ENCODE results near the gene PPP4R2. TPM values are rescaled to one million over a fixed set of nuclear protein-coding genes. Genes with fewer than 3 reads are reported as not detected.
"Not testable (repeated sequence)": the region's sequence is repeated elsewhere in the genome, so short reads cannot be mapped to it uniquely, and the experiment has no call there.

Gene PPP4R2
- total RNA-seq, 1 experiment from 2014 or later: 48.0 TPM

DNA sequence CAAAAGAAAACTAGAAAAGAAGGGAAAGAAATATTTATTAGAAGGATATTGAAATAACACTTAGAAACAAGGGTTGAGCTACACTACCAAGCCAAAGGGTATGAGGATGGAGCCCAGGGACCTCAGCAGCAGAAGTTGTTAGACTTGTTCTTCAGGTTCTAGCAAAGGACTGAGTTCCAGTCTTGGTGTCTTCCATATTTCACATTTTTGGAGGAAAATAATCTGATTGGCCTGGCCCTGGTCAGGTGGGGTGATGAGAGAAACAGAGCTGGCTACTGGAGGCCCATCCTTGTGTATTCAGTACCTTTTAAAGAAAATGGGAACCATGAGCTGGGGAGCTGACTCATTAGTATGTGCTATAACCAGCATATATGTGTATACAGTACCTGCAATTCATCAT is 28.2 kb downstream of the PPP4R2 start:
- DNase-seq (ENCODE audit: low read depth): no peak

DNA sequence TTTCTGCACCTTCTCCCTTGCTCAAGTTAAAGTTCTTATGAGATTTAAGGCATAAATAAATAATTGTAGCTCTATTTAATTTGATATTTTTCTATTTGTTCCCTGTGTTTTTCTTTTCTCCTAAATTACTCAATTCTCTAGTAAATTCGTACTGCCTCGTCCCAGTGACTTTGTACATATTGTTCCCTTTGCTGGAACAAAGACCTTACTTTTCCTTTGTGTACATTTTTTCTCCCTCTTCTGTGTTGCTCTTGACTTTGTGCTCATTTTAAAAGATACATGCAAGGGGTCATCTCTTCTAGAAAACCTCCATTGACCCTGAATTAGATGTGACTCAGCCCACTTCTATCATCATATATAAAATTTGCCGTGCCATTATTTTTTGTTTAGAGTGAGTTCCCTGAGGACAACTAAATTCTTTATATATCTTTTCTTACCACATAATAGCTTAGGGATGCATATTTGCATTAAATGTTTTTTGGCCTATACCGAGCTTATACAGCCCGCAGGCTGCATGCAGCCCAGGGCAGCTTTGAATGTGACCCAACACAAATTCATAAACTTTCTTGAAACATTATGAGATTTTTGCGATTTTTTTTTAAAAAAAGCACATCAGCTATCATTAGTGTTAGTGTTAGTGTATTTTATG is 29.6 kb downstream of the PPP4R2 start:
- no peak for DNase-seq (ENCODE audit: low read depth)

DNA sequence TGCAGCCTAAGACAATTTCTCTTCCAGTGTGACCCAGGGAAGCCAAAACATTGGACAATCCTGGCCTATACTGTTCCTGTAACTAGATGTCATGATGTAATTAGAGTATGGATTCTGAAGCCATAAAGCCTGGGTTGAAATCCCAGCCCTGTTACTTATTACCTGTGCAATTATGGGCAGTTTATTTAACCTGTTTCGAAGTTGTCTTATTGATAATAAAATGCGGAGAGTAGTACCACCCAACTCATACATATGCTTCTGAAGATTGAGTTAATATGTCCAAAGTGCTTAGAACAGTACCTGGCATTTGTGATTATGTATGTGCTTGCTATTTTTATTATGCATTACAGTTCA is 30.1 kb downstream of the PPP4R2 start:
- DNase-seq (ENCODE audit: low read depth): no peak

DNA sequence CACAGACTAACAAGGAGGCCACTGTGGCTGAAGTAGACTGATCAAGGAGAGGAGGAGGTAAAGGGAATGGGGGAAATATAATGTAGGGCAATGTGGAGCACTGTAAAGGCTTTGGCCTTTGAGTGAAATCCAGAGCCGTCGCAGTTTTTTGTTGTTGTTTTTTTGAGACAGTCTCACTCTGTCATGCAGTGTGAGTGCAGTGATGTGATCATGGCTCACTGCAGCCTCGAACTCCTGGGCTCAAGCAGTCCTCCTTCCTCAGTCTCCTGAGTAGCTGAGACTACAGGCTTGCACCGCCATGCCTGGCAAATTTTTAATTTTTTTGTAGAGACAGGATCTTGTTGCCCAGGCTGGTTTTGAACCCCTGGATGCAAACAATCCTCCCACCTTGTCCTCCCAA is 32.2 kb downstream of the PPP4R2 start:
- DNase-seq (ENCODE audit: low read depth): no peak

DNA sequence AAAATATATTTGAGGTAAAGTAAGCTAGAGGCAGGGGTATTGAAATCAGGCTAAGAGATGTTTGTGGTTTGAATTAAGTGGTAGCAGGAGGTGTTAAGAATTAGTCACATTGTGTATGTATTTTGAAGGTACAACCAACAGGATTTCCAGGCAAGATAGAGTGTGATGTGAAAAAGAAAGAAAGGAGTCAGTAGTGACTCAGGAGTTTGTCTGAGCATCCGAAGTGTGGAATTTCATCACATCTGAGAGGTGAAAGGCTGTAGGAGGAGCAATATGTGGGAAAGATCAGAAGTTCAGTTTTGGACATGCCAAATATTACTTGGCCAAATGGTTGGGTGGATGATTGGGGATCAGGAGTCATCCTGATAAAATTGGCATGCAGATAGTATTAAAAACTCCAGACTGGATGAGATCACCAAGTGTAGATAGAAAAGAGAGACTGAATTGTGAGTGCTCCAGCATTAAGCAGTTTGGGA is 32.7 kb downstream of the PPP4R2 start:
- DNase-seq (ENCODE audit: low read depth): peak; percentile 76

DNA sequence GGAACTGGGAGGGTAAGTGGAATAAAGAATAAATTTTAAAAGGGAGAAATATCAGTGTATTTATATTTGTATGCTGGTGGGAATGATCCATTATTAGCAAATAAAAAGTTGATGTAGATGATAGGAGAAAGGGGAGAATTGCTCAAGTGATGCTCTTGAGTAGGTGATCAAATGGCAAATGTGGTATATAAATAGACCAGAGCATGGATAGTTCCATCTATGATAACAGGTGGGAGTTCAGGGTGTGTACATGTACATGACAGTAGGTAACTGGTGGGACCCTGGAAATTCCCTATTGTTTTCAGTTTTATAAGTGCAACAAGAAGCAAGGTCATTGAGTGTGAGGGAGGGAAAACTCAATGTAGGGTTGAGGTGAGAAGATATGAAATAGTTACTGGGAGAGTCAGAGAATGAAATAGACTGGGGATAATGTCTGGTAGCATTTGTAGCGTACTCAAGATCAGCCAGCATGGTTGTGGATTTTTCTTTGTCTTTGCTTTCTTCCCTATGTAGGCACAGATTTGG is 33.5 kb downstream of the PPP4R2 start:
- DNase-seq (ENCODE audit: low read depth): no peak

DNA sequence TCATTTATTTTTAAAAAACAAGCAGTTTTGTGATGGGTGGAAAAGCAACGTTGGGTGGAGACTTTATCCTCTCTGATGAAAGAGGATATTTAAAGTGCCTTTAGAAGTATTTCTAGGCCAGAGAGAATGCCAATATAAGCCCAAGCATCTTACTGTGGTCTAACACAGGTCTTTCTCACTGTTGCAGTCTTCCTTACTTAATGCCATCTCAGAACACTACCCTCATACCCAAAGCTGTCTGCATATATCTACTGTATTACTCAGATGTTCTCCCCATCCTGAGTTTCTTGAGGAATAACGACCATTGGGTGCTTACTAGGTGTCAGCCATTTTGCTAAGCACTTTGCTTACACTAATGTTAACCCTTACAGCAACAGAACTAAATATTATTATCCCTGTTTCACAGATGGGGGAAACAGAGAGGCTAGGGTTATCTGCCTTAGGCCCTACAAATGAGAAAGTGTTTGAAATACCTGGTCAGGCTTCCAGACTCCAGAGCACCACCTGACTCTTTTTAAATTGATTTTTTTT is 35.0 kb downstream of the PPP4R2 start:
- no peak for DNase-seq (ENCODE audit: low read depth)

DNA sequence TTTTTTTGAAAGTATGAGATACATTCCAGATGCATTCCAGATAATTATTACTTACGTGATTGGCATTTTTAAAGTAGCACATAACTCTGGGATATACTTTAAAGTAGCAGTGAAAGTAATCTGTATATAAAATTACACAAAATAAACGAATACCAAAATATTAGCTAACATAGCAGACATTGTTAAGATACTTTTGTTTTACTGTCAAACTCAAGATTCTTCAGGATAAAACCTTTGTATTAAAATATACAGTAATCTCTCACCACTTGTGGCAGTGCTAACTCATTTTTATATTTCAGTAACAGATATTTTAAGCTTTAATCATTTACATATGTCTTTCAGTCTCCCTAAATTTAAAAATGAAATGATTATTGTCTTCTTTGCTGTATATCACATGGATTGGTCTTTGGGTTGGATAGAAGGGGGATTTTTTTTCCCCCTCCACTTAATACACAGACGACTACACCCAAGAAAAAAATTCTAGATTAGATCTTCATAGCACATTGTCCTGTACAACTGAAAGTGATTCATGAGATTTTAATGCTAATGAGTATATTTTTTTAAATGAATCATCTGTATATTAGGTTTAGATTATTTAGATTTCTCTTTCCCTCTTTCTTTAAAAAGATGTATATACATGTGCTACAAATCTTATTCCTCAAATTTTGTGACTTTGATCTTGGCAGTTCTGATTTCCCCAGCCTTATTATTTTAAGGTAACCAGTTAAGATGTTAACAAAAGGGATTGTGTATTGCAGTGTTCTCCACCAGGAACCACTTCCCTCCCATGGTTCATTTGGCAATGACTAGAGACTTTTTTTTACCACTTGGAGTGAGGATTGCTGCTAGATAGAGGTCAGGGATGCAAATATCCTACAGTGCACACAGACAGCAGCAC is 40.3 kb downstream of the PPP4R2 start:
- DNase-seq (ENCODE audit: low read depth): peak; percentile 7

DNA sequence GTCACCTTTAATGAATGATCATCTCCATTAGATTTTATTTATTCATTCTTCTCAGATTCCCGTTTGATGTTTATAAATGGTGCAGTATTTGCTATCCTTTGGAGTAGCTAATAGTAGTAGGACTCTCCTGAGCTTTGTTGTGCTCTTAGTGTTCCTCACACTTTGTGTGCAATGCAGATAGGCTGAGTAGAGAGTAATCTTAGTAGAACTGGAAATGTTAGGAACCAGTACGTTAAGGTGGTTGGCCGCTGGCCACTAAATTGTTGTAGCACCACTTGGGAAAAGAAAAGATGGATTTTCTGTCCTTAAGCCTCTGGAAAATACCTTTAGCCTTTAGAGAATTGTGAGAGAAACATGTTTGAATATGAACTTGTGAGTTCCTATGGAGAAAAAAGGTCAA is 44.9 kb downstream of the PPP4R2 start:
- DNase-seq (ENCODE audit: low read depth): no peak

DNA sequence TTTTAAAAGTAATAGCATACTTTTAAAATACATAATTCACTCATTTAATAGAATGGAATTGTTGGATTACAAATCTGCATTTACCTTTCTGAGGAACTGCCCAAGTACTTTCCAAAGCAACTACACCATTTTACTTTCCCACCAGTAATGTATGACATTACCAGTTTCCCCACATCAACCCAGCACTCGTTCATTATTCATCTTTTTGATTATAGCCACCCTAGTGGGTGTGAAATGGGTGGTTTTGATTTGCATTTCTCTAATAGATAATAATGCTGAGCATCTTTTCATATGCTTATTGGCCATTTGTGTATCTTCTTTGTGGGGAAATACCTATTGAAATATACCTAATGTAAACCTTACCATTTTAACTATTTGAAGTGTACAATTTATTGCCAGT is 46.8 kb downstream of the PPP4R2 start:
- DNase-seq (ENCODE audit: low read depth): no peak

DNA sequence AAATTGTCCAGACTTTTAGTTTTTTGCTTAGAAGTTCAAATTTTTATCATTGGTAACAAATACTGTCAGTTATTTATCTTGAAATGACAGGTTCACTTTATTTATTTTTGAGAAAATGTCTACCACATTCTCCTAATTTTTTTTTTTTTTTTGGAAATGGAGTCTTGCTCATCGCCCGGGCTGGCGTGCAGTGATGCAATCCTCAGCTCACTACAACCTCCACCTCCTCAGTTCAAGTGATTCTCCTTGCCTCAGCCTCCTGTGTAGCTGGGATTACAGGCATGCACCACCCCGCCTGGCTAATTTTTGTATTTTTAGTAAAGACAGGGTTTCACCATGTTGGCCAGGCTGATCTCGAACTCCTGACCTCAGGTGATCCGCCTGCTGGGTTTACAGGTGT is 48.8 kb downstream of the PPP4R2 start:
- no peak for DNase-seq (ENCODE audit: low read depth)

DNA sequence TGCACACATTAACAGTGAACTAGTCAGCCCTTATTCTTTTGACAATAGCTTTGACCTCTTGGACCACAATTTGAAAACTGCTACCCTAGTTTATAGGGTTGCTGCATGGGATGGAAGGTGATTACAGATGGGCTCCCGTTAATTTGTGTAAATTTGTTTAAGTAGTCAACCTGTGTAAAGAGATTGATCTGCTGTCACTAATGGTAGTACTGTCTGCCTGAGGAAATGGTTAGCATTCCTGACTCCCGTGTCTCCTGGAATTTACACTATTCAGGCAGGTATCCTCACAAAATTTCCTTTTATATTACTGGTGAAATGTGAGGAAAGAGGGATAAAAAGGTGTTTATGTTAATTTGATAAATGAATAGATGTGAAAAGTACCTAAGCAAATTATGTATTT is 49.6 kb downstream of the PPP4R2 start:
- DNase-seq (ENCODE audit: low read depth): no peak

DNA sequence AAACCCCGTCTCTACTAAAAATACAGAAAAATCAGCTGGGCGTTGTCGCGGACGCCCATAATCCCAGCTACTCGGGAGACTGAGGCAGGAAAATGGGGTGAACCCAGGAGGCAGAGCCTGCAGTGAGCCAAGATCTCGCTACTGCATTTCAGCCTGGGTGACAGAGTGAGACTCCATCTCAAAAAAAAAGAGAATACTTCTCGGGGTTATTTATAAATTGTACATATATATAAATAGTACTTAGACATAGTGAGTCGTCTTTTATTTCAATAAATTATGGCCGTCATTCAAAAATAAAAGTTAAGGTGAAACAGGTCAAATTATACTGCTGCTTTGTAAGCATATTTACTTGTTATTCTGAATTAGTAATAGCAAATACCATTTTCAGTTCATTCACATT is 52.7 kb downstream of the PPP4R2 start:
- DNase-seq (ENCODE audit: low read depth): no peak

DNA sequence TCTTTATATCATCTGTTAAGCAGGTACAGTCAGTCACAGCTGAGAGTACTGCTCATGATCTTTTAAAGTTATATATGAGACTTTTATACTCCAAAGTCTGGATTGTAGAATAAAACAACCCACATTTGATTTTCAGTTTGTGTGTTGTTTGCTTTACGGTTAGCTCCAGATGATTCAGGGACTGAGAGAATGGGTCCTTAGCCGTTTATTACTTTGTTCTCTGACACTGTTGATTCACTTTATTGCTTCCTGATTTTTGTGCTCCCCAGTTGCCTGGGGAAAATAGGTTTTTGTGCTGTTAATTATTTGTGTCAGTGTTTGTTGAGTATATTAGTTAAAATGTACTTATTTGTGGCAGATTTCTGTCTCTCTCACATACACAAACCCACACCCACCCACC is 56.2 kb downstream of the PPP4R2 start:
- DNase-seq (ENCODE audit: low read depth): no peak

DNA sequence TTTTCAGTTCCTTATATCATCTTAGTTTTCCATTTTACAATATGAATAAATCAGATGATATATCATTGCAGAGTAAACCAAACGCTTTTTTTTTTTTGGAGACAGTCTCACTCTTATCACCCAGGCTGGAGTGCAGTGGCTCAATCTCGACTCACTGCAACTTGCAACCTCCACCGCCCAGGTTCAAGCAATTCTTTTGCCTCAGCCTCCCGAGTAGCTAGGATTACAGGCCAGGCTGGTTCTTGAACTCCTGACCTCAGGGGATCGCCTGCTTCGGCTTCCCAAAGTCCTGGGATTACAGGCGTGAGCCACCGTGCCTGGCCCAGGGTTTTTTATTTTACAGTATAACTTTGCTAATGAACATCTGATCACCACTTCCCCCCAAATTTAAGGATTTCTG is 59.0 kb downstream of the PPP4R2 start:
- DNase-seq (ENCODE audit: low read depth): no peak

DNA sequence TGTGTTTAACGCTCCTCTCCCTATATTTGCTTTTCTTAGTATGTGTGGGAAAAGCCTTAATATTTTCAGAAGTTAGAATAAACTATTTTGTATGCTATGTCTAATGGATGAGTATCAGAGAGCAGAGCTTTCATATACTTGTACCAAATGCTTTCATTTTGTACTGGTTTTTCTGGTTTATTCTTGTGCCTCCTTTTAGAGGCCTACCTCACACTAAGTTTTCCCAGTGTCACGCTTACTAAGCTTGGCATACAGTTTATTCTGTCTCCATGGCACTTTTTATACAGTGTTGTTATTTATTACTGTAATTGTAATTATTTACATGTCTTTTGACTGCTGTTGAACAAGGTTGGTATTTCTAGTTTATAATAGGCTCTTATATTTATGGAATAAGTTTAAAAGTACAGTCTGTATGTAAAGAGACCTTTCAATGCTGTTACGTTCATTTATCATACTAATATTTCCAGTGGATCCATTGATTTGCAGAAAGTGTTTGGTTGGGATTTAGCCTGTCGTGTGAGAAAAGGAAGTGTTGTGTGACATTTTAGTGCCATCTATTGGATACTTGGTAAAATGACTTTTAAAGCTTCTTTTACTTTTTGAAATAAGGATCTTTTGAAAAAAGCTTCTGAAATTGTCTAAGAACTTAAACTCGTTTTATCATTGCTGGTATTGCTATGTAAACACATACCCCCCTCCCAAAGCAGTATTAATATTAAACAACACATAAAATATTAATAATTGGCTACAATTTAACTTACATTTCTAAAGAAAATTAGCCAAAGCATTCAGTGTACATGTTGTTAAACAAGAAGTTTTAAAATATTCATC is 59.6 kb downstream of the PPP4R2 start:
- DNase-seq (ENCODE audit: low read depth): peak; percentile 24

DNA sequence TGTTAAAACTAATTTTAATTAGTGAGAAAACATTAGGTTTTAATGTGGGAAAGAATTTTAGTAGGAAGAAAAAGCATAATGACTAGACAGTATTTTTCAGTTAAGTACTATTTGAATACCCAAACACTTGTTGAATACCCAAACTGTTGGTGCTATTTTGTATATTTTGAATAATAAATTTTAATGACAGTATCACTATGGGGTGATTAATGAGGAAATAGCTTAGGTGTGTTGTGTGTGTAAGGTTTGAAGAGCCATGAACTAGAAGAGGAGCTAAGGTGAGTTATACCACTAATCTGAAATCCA is 60.2 kb downstream of the PPP4R2 start:
- no peak for DNase-seq (ENCODE audit: low read depth)

DNA sequence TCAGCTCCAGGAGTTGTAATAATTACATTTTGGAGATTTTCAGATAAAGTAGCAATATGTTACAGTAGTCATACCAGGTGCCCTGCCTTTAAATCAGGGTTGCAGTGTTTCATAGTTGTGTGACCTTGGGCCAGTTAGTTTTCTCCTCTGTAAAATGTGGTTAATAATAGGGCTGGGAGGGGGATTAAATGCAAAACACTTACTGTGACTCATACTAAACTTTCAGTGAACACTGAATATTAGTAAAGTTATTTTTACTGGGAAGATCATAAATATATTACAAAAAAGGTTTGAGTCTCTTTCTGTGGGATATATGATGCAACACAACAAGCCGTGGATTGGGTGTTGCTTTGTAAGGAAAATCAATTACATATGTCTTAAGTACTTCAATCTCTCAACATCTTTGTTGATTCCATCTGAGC is 63.7 kb downstream of the PPP4R2 start:
- no peak for DNase-seq (ENCODE audit: low read depth)

DNA sequence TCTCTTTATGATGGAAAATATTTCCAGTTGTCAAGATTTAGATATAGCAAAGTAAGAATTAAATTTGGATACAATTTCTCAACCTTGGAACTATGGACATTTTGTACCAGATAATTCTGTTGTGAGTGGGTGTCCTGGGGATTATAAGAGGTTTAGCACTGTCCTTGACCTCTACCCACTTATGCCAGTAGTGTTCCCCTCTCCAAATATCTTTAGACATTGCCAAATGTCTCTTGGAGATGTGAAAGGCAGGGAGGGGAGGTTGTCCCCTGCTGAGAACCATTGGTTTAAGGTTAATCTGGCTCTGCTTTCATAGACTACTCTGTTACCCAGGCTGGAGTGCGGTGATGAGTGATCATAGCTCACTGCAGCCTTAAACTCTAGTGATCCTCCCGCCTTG is 64.8 kb downstream of the PPP4R2 start, which contains the start of gene EBLN2:
EBLN2 (plus strand) TSS at position 244 of the 400 bp plus-strand sequence. CDS start 423 bp downstream, outside the sequence.
- DNase-seq (ENCODE audit: low read depth): no peak

DNA sequence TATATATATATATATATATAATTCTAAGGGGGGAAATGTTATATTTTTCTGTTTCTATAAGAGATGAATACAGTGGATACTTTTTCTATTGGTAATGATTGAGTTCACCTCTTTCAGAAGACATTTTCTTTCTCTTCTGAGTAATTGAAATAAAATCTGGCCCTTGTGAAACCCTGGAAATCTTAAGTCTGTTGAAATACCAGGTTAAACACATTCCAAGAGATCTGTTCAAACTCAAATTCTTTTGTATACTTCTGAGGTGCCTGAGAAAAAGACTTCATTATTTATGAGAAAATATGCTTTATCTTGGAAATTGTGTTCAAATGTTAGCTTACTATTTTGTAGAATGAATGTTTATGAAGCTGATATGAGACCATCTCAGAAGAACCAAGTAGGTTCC is 69.6 kb downstream of the PPP4R2 start:
- DNase-seq (ENCODE audit: low read depth): not testable (repeated sequence)

DNA sequence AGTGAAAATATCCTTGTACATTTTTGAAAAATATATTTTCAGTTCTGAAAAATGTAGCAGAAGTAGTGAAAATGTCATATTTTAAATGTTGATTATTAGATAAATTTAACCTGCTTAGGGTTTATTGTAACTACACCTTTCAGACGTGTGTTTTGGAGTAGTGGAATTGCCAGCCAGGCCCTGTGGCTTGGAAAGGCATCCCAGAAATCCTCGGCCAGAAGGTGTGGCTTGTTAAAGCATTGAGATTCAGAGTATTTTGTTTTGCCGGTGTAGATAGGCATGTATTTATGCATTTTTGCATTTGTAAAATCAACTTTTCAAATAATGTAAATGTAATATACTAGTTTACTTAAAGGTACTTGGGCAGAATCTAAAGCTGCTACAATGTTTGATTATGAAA is 71.8 kb downstream of the PPP4R2 start:
- DNase-seq (ENCODE audit: low read depth): no peak

DNA sequence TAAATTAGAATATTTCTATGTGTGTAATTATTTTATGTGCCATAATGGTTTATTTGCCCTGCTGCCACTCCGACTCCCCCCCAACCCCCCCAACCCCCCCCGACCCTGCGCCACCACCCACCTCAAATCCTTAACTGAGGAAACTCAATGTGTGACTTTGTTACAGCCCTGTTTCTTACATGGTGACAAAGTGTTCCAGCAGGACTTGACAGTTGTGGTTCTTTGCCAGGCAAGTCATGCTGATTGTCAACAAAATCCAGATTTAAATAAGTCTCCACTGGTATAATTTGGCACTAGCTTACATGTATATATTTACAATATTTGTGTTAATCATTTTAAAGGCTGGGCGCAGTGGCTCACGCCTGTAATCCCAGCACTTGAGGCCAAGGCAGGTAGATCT is 72.6 kb downstream of the PPP4R2 start:
- DNase-seq (ENCODE audit: low read depth): no peak
